HCT116 (cell line): Measurements from ENCODE around the gene DHCR24. TPM values are rescaled to one million over a fixed set of nuclear protein-coding genes. Genes with fewer than 3 reads are reported as not detected.

Source experiments
- ATAC-seq: fragments of 200-7000 bp; cut with Tn5 transposase; 2 replicates; pipeline ENCODE4 v1.9.1; 2020; ENCODE audit warnings: mild to moderate bottlenecking, moderate library complexity
- BruUV-seq: library from RNA; stranded (reverse); fragments of 400-500 nt; replicated peaks from 2 replicates; lab custom pipeline; 2021; lab: Mats Ljungman, UMichigan
- CTCF ChIA-PET: fragments of 300-600 bp; sonication (Branson Sonifier 250); formaldehyde crosslinking; loops from one replicate; lab custom pipeline; 2021; ENCODE audit warnings: antibody characterized with exemption; lab: Charles Lee
- POLR2A ChIA-PET: fragments of 300-600, 350-600 bp; sonication (Branson Sonifier 250); formaldehyde crosslinking; loops from one replicate; lab custom pipeline; 2021; ENCODE audit warnings: antibody characterized with exemption; lab: Charles Lee
- RAD21 ChIA-PET, 2 experiments: fragments of 300-600 bp; sonication (Branson Sonifier 250); formaldehyde crosslinking; loops; one replicate each; lab custom pipeline; 2023; ENCODE audit warnings: low total read pairs in 2 of 2; ENCODE audit not compliant: uncharacterized antibody in 2 of 2, unreplicated experiment in 2 of 2, low non-redundant PET in 1 of 2; lab: Charles Lee
- DNase-seq: peaks from one replicate; pipeline ENCODE4 v3.0.0-alpha.2; 2010; ENCODE audit warnings: low read depth, low spot score
- H2AFZ ChIP-seq: fragments of 200-600 bp; shearing (Covaris generic), sonication (generic); 2 replicates; pipeline ENCODE4 v1.6.1; 2017; ENCODE audit warnings: low read depth, mixed run types, mixed read lengths, antibody characterized with exemption, low read length; ENCODE audit not compliant: poor library complexity, severe bottlenecking
- H3K27ac ChIP-seq: 2 replicates; pipeline ENCODE4 v1.5.1; 2012; ENCODE audit warnings: low read depth, low read length
- H3K27me3 ChIP-seq: fragments of 200-600 bp; sonication (generic); 2 replicates; pipeline ENCODE4 v1.6.1; 2016; ENCODE audit warnings: mixed run types, low read length, mixed read lengths; ENCODE audit not compliant: insufficient read depth
- H3K36me3 ChIP-seq, 2 experiments: fragments of 200-500 bp in 1 of 2; fragments of 200-600 bp in 1 of 2; sonication (Bioruptor generic) in 1 of 2; sonication (generic) in 1 of 2; 2 replicates each; pipeline versions ENCODE4 v1.5.1 to v1.6.1; 2014 to 2016; ENCODE audit warnings: low read length in 2 of 2, inconsistent platforms in 1 of 2, mixed read lengths in 1 of 2, mixed run types in 1 of 2; ENCODE audit not compliant: insufficient read depth in 2 of 2, control insufficient read depth in 1 of 2
- H3K4me1 ChIP-seq, 2 experiments: fragments of 200-600 bp in 1 of 2; sonication (generic) in 1 of 2; 2 replicates each; pipeline versions ENCODE4 v1.5.1 to v1.6.1; 2012 to 2017; ENCODE audit warnings: low read length in 2 of 2, inconsistent platforms in 1 of 2, mild to moderate bottlenecking in 1 of 2, mixed read lengths in 1 of 2, mixed run types in 1 of 2, moderate library complexity in 1 of 2; ENCODE audit not compliant: insufficient read depth in 2 of 2, control insufficient read depth in 1 of 2
- H3K4me2 ChIP-seq: fragments of 200-600 bp; sonication (generic); 2 replicates; pipeline ENCODE4 v1.6.1; 2017; ENCODE audit warnings: mixed run types, low read length, mixed read lengths
- H3K4me3 ChIP-seq, 2 experiments: fragments of 200-600 bp in 1 of 2; sonication (generic) in 1 of 2; replicated peaks in 1 of 2; 2 replicates each; pipeline ENCODE4 v1.5.1; 2011 to 2016; ENCODE audit warnings: low read length in 2 of 2, control low read depth in 1 of 2, low read depth in 1 of 2, mild to moderate bottlenecking in 1 of 2, mixed read lengths in 1 of 2, mixed run types in 1 of 2
- H3K79me2 ChIP-seq: fragments of 200-600 bp; sonication (generic); 2 replicates; pipeline ENCODE4 v1.6.1; 2017; ENCODE audit warnings: mild to moderate bottlenecking, mixed run types, low read length, moderate library complexity, mixed read lengths; ENCODE audit not compliant: insufficient read depth
- H3K9ac ChIP-seq: fragments of 200-600 bp; sonication (generic); 2 replicates; pipeline ENCODE4 v1.6.1; 2016; ENCODE audit warnings: low read length, mixed read lengths
- H3K9me2 ChIP-seq: fragments of 200-600 bp; sonication (generic), shearing (Covaris generic); 2 replicates; pipeline ENCODE4 v1.6.1; 2017; ENCODE audit warnings: mixed run types, mild to moderate bottlenecking, moderate library complexity; ENCODE audit not compliant: insufficient read depth
- H3K9me3 ChIP-seq, 2 experiments: fragments of 200-500 bp in 1 of 2; fragments of 200-600 bp in 1 of 2; sonication (Bioruptor generic) in 1 of 2; sonication (generic) in 1 of 2; 2 replicates each; pipeline ENCODE4 v1.6.1; 2014 to 2017; ENCODE audit warnings: low read length in 2 of 2, mixed read lengths in 2 of 2, inconsistent platforms in 1 of 2, low read depth in 1 of 2, mild to moderate bottlenecking in 1 of 2, mixed run types in 1 of 2, moderate library complexity in 1 of 2; ENCODE audit not compliant: control insufficient read depth in 1 of 2, insufficient read depth in 1 of 2
- H4K20me1 ChIP-seq: fragments of 200-600 bp; sonication (generic), shearing (Covaris generic); 2 replicates; pipeline ENCODE4 v1.6.1; 2017; ENCODE audit warnings: mixed run types, mild to moderate bottlenecking, moderate library complexity; ENCODE audit not compliant: insufficient read depth
- ATF3 ChIP-seq: IDR thresholded peaks from 2 replicates; pipeline ENCODE4 v1.6.1; 2012
- CEBPB ChIP-seq: IDR thresholded peaks from 2 replicates; pipeline ENCODE4 v1.6.1; 2012; ENCODE audit warnings: low read depth
- EGR1 ChIP-seq: IDR thresholded peaks from 2 replicates; pipeline ENCODE4 v1.6.1; 2012; ENCODE audit warnings: low read depth
- ELF1 ChIP-seq: IDR thresholded peaks from 2 replicates; pipeline ENCODE4 v1.6.1; 2012; ENCODE audit warnings: low read depth, borderline replicate concordance
- EZH2 ChIP-seq: fragments of 200-600 bp; sonication (generic); IDR thresholded peaks from 2 replicates; pipeline ENCODE4 v1.6.1; 2017; ENCODE audit warnings: antibody characterized with exemption, mixed run types
- EZH2phosphoT487 ChIP-seq: fragments of 200-600 bp; IDR thresholded peaks from 2 replicates; pipeline ENCODE4 v1.6.1; 2018; ENCODE audit warnings: antibody characterized with exemption, borderline replicate concordance
- JUND ChIP-seq: IDR thresholded peaks from 2 replicates; pipeline ENCODE4 v1.6.1; 2012
- MAX ChIP-seq: IDR thresholded peaks from 2 replicates; pipeline ENCODE4 v1.6.1; 2012
- POLR2A ChIP-seq: IDR thresholded peaks from 2 replicates; pipeline ENCODE4 v1.7.0; 2011; ENCODE audit warnings: borderline replicate concordance; ENCODE audit not compliant: insufficient read depth, insufficient read length; ENCODE audit errors: extremely low read depth
- POLR2AphosphoS5 ChIP-seq: IDR thresholded peaks from 2 replicates; pipeline ENCODE4 v1.6.1; 2011; ENCODE audit warnings: mild to moderate bottlenecking, low read depth, low read length, moderate library complexity
- RAD21 ChIP-seq: IDR thresholded peaks from 2 replicates; pipeline ENCODE4 v1.6.1; 2012; ENCODE audit warnings: low read depth, mild to moderate bottlenecking
- SIN3A ChIP-seq: IDR thresholded peaks from 2 replicates; pipeline ENCODE4 v1.6.1; 2012; ENCODE audit warnings: low read depth
- SP1 ChIP-seq: IDR thresholded peaks from 2 replicates; pipeline ENCODE4 v1.6.1; 2012; ENCODE audit warnings: low read depth
- SRF ChIP-seq: IDR thresholded peaks from 2 replicates; pipeline ENCODE4 v1.6.1; 2012; ENCODE audit warnings: low read depth
- TCF7L2 ChIP-seq: IDR thresholded peaks from 2 replicates; pipeline ENCODE4 v1.7.0; 2011; ENCODE audit warnings: borderline replicate concordance, inconsistent platforms; ENCODE audit not compliant: insufficient read depth, insufficient read length; ENCODE audit errors: extremely low read depth
- YY1 ChIP-seq: IDR thresholded peaks from 2 replicates; pipeline ENCODE4 v1.6.1; 2011; ENCODE audit warnings: low read length, low read depth, moderate library complexity, mild to moderate bottlenecking; ENCODE audit not compliant: insufficient replicate concordance; ENCODE audit errors: extremely low read depth
- ZFX ChIP-seq: fragments of 450-650 bp; IDR thresholded peaks from 2 replicates; pipeline ENCODE4 v1.6.1; 2017
- ZNF274 ChIP-seq: fragments of 200-500 bp; sonication (Bioruptor generic); IDR thresholded peaks from 2 replicates; pipeline ENCODE4 v1.6.1; 2014; ENCODE audit warnings: mild to moderate bottlenecking, low read depth, low read length, inconsistent platforms
- intact Hi-C: fragments of 100-400 bp; cut with micrococcal nuclease; formaldehyde crosslinking; loops from 2 replicates; pipeline ENCODE4 v1.10.0; 2022
- total RNA-seq: library from RNA; stranded (reverse); gene quantifications from one replicate; pipeline ENCODE4 v1.2.1, GENCODE V29; 2021; ENCODE audit not compliant: unreplicated experiment
- TF ChIP-seq, protein P1 (sequence below), 3 experiments: fragments of 200-600 bp in 1 of 3; sonication (generic) in 1 of 3; IDR thresholded peaks in 2 of 3; conservative IDR thresholded peaks in 1 of 3; 2 replicates each; pipeline ENCODE4 v1.5.1; 2012 to 2017; ENCODE audit warnings: low read depth in 2 of 3, low read length in 2 of 3, antibody characterized with exemption in 1 of 3, borderline replicate concordance in 1 of 3, control low read depth in 1 of 3, mild to moderate bottlenecking in 1 of 3, mixed read lengths in 1 of 3, mixed run types in 1 of 3, moderate library complexity in 1 of 3; ENCODE audit not compliant: insufficient read depth in 1 of 3

DHCR24 gene
- total RNA-seq, 1 experiment from 2014 or later, result 132 TPM

DNA sequence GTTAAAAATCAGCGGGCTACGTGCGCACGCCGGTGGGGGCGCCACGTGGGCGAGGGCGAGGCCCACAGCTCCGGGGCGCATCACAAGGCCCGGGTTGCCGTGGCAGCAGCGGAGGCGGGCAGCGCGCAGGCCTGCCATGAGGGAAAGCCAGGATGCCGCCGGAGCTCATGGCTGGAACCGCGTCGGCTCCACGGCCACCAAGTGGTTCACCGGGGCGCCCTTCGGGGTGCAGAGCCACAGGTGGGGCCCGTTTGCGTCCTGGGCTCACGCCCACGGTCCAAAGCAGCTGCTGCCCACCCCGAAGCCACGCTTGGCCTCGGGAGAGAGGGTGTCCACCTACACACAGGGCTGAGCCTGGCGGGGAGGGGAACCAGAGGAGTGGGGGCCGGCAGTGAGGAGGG, 81.0 kb downstream of the DHCR24 start:
- Histone ChIP-seq H4K20me1 (no peaks in the 10 kb centered on the region), H3K27ac (no peak overlapping the region), H3K9me3 (no peaks in the 10 kb centered on the region), H3K4me1 (peaks cover 10 to 56% of the 10 kb centered on the region in 2 experiments), H2AFZ (no peak overlapping the region), H3K79me2 (no peaks in the 10 kb centered on the region), H3K27me3 (no peaks in the 10 kb centered on the region), H3K4me2 (no peak overlapping the region), H3K9ac (no peak overlapping the region), H3K36me3 (no peaks in the 10 kb centered on the region), H3K4me3 (no peak overlapping the region), H3K9me2 (no peaks in the 10 kb centered on the region)
- RAD21 ChIA-PET, result no interaction called here
- POLR2A ChIA-PET, result no interaction called here
- no peak for TF ChIP-seq EZH2phosphoT487
- no peak for TF ChIP-seq CEBPB
- TF ChIP-seq ZFX, result no peak
- no TSS peak for BruUV-seq
- ATAC-seq, result no peak
- no peak for DNase-seq
- intact Hi-C loops, result loop anchor here (5.0 to 10.0 kb wide), 2 partner anchors 39 to 219 kb away; no protein-coding TSS in a partner anchor
- CTCF ChIA-PET, result no interaction called here

GRCh38 chr1:54805466-54805865, 81.5 kb downstream of the DHCR24 start:
- no peaks in the 10 kb centered on the region for H4K20me1 ChIP-seq
- H3K36me3 ChIP-seq, result no peaks in the 10 kb centered on the region
- DNase-seq, result no peak
- H3K4me1 ChIP-seq, result peaks cover 10 to 59% of the 10 kb centered on the region in 2 experiments
- POLR2A ChIA-PET, result no interaction called here
- H3K9me3 ChIP-seq, result no peaks in the 10 kb centered on the region
- no peak overlapping the region for H3K27ac ChIP-seq
- no peak overlapping the region for H3K9ac ChIP-seq
- TF ChIP-seq YY1 (no peak), POLR2AphosphoS5 (no peak), EZH2 (no peak), EGR1 (no peak), SIN3A (no peak), SRF (no peak), JUND (no peak), MAX (no peak), ATF3 (no peak), SP1 (no peak), RAD21 (no peak), ELF1 (no peak), EZH2phosphoT487 (no peak), TCF7L2 (no peak), ZNF274 (no peak), POLR2A (no peak)
- TF ChIP-seq, protein P1, sequence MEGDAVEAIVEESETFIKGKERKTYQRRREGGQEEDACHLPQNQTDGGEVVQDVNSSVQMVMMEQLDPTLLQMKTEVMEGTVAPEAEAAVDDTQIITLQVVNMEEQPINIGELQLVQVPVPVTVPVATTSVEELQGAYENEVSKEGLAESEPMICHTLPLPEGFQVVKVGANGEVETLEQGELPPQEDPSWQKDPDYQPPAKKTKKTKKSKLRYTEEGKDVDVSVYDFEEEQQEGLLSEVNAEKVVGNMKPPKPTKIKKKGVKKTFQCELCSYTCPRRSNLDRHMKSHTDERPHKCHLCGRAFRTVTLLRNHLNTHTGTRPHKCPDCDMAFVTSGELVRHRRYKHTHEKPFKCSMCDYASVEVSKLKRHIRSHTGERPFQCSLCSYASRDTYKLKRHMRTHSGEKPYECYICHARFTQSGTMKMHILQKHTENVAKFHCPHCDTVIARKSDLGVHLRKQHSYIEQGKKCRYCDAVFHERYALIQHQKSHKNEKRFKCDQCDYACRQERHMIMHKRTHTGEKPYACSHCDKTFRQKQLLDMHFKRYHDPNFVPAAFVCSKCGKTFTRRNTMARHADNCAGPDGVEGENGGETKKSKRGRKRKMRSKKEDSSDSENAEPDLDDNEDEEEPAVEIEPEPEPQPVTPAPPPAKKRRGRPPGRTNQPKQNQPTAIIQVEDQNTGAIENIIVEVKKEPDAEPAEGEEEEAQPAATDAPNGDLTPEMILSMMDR (IDR thresholded peaks at IDR 0.05 in 2 of 3, conservative IDR thresholded peaks at IDR 0.05 in 1 of 3; ENCODE audit: borderline replicate concordance in 1 of 3, insufficient read depth in 1 of 3, low read depth in 2 of 3, low read length in 2 of 3), result no peak
- TF ChIP-seq, all 23 proteins: peak for 0
- Histone ChIP-seq H2AFZ (no peak overlapping the region), H3K27me3 (no peaks in the 10 kb centered on the region), H3K9me2 (no peaks in the 10 kb centered on the region), H3K79me2 (no peaks in the 10 kb centered on the region), H3K4me3 (no peak overlapping the region), H3K4me2 (no peak overlapping the region)
- ChIA-PET CTCF (no interaction called here), RAD21 (no interaction called here)
- BruUV-seq, result no TSS peak
- no peak for ATAC-seq
- intact Hi-C loops, result loop anchor here (5.0 to 10.0 kb wide), 2 partner anchors 38 to 219 kb away; no protein-coding TSS in a partner anchor
